ENCODE data around the gene CDK5R1.
A peak's percentile ranks its signal among the peaks of the same experiment; 100 is the strongest.
"Not testable (repeated sequence)": the region's sequence is repeated elsewhere in the genome, so short reads cannot be mapped to it uniquely, and the experiment has no call there.

The CDK5R1 gene

DNA sequence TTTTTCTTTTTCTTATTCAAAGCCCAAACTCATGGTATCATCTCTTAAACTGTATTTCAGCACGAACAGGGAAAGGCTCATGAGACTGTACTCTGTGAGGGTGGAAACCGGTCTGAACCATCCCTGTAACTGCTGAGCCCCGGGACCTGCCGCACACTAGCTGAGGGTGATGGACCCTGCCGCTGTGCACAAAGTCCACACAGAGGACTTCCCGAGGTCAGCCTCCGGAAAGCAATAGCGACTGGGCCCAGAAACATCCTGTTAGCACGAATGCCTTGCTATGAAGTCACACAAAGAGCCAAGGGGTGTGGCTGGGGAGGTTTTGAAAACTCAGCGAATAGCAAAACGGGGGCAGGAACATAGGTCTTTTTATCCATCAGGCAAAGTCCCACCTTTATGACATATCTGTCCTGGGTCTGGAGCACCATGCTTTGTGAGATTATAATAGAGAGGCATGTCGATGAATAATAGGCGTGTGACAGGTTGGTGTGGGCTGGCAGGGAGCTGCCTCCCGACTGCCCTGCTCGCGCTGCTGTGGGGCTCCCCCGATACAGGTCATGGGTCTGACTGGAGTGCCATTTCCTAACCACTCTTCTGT, 33.4 kb downstream of the CDK5R1 start:
- TF ChIP-seq, protein P1, sequence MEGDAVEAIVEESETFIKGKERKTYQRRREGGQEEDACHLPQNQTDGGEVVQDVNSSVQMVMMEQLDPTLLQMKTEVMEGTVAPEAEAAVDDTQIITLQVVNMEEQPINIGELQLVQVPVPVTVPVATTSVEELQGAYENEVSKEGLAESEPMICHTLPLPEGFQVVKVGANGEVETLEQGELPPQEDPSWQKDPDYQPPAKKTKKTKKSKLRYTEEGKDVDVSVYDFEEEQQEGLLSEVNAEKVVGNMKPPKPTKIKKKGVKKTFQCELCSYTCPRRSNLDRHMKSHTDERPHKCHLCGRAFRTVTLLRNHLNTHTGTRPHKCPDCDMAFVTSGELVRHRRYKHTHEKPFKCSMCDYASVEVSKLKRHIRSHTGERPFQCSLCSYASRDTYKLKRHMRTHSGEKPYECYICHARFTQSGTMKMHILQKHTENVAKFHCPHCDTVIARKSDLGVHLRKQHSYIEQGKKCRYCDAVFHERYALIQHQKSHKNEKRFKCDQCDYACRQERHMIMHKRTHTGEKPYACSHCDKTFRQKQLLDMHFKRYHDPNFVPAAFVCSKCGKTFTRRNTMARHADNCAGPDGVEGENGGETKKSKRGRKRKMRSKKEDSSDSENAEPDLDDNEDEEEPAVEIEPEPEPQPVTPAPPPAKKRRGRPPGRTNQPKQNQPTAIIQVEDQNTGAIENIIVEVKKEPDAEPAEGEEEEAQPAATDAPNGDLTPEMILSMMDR (conservative IDR thresholded peaks at IDR 0.05; ENCODE audit: low read depth, low read length): no peak
- H3K4me3 ChIP-seq (ENCODE audit: low read length): peak overlapping the region; percentile 55
- DNase-seq (ENCODE audit: low read depth): no peak

DNA sequence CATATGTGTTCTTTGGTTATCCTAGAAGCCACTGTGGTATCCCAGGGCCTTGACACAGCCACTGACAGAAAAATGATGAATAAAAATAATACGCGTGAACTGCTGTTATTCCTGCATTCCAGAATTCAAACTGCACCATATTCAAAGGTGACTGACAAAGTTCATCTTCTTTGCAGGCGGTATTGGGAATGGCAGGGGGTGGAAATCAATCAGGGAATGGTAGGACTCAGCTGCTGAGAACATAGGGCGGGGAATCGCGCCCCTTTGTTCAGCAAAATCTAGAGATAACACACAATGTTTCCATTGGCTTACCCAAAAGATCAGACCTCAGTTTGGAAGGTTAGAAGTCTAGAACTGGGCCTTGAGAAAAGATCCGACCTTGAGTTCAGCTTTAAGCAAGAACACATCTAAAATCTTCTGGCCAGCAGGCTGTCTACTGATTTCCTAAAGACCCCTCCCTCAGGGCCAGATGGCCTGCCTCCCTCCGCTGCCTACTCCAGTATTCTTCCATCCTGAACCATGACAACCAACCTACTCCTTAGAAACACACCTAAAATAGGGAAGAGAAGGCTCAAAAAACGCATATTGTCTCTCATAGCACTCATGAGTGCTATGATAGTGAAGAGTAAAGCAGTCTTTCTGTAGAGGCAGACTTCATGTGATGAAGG, 34.1 kb downstream of the CDK5R1 start:
- DNase-seq (ENCODE audit: low read depth): no peak
- TF ChIP-seq, protein P1 (conservative IDR thresholded peaks at IDR 0.05; ENCODE audit: low read depth, low read length): no peak
- no peak overlapping the region for H3K4me3 ChIP-seq (ENCODE audit: low read length)

DNA sequence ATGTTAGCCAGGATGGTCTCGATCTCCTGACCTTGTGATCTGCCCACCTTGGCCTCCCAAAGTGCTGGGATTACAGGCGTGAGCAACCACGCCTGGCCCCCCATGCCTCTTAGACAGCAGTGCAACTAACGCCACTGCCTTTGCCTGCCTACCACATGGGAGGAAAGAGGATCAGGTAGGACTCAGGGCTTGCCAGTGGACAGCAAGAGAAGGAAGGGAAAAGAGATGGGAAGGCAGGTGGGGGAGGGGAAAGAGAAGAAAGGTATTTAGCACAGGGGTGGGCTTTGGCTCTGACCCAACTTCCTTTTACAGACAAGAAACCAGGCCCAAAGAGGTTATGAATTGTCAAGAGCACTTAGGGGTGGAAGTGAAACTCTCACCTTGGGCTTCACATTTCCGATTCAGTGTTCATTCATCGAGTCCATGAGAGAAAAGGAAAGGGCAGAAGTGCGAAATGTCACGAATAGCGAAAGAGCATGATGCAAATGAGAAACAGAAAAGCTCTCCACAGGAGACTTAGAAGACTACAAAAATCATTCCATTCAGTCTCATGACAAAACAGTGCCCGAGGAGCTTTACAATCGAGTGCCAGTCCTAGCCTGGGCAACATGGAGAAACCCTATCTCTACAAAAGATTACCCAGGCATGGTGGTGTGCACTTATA, 36.4 kb downstream of the CDK5R1 start:
- TF ChIP-seq, protein P1 (conservative IDR thresholded peaks at IDR 0.05; ENCODE audit: low read depth, low read length): no peak
- no peak for DNase-seq (ENCODE audit: low read depth)
- no peak overlapping the region for H3K4me3 ChIP-seq (ENCODE audit: low read length)

DNA sequence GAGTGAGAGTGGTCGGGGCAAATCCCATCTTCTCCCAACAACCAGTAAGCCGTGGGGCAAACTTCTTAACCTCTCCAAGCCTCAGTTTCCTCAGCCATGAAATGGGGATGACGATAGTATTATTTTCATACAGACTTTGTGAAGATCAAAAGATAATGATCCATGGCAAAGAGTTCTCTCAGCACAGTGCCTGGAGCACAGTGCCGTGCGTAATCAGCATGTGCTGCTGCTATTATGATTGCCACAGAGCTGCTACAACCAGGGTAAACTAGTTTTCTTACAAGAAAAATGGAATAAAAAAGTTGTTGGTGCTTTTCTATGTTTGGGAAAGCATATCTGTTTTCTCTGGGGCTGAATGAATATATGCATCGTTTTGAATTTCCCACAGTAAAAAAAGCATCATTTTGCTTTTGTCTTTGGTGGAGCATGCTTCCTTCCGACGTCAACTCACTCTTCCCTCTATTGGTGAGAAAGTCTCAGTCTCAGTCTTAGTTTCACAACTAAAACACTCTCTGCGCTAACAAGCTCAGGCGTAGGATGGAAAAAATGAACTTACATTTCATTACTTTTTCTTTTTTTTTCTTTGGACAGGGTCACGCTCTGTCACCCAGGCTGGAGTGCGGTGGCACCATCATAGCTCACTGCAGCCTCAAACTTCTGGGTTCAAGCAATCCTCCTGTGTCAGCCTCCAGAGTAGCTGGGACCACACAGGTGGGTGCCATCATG, 37.2 kb downstream of the CDK5R1 start:
- TF ChIP-seq, protein P1 (conservative IDR thresholded peaks at IDR 0.05; ENCODE audit: low read depth, low read length): no peak
- DNase-seq (ENCODE audit: low read depth): no peak
- H3K4me3 ChIP-seq (ENCODE audit: low read length): no peak overlapping the region

DNA sequence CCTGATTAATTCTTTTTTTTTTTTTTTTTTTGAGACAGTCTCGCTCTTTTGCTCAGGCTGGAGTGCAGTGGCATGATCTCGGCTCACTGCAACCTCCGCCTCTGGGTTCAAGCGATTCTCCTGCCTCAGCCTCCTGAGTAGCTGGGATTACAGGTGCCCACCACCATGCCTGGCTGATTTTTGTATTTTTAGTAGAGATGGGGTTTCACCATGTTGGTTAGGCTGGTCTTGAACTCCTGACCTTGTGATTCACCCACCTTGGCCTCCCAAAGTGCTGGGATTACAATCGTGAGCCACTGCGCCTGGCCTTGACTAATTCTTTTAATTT, 37.7 kb downstream of the CDK5R1 start:
- DNase-seq (ENCODE audit: low read depth); H3K4me3 ChIP-seq (ENCODE audit: low read length): not testable (repeated sequence)

DNA sequence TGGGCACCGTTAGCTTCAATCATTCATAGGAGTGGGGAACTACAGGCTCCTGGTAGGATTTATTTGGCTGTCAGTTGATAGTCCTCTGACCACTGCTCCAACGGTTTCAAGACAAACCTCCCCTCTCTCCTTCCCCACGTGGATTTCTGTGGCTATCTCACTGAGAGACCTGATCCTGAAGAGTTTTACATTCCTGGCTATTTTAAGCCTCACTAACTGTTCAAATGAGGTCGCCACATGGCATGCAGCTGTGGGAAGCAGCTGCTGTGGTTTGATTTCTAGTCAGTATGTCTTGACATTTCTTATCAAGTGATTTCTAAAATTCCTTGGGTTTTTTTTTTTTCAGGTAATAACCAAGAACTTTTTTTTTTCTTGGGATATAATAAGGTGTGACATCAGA, 38.3 kb downstream of the CDK5R1 start:
- H3K4me3 ChIP-seq (ENCODE audit: low read length): no peak overlapping the region
- no peak for DNase-seq (ENCODE audit: low read depth)
- TF ChIP-seq, protein P1 (conservative IDR thresholded peaks at IDR 0.05; ENCODE audit: low read depth, low read length): no peak

DNA sequence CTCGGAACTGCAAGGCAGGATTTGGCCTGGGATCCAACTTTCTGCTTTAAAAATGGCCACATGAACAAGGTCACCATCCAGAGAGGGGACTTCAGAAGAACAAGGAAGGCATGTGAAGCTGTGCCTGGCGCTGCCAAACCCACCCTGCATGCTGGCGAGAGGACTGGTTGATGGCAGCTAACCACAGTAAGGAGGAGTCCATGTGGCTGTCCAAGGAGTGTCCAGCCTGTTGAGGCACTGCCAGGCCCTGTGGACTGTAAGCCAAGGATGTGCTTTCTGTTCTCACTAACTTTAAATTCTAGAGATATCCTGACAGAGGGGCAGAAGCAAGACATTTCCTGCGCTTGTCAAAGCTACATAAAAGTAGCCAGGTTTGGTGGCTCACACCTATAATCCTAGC, 40.4 kb downstream of the CDK5R1 start:
- no peak overlapping the region for H3K4me3 ChIP-seq (ENCODE audit: low read length)
- DNase-seq (ENCODE audit: low read depth): no peak
- TF ChIP-seq, protein P1 (conservative IDR thresholded peaks at IDR 0.05; ENCODE audit: low read depth, low read length): no peak

All from retinal pigment epithelial cell (primary cell).